Measurements from ENCODE around the gene TRIOBP. TPM values are rescaled to one million over a fixed set of nuclear protein-coding genes. Genes with fewer than 3 reads are reported as not detected.

TRIOBP gene
- total RNA-seq, 2 donors from 2014 or later: 74.7 to 82.2 TPM

DNA sequence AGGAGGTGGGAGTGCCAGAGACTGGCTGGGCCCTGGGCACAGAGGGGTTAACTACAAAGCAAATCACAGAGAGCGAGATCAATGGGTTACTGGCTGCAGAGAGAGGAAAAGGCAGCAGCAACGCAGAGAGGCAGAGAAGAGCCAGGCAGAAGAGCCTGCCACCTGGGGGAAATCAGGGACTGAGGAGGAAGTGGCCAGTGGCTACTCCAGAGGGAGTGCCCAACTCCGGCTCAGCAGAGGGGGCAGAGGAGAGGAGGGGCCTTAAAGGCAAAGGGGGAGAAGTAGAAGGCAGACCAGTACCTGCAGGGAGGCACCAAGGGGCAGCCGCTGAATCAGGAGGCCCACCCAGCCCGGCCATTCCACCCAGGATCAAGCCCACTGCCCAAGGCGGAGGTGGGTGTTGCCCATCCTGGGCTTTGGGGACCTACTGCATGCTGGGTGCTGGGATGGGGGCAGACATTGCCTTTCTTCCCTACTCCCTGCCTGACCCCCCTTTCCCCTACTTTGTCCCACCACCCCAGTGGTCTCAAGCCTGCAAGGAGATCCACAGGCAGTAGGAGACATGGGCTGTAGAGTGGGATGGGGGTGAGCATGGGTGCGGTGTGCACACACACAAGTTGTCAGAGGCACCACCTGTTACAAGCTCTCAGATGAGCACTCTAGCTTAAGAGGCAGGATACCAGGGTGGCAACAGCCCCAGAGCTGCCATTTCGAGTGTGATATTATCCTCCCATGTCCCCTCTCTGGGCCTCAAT, 125.4 kb downstream of the TRIOBP start:
- no peak overlapping the region for H3K9ac ChIP-seq (ENCODE audit: extremely low read depth, low read length, poor library complexity, severe bottlenecking)
- Mint-ChIP-seq H3K4me3 (no peak overlapping the region), H3K36me3 (ENCODE audit: low read depth) (peaks cover 3% of the 10 kb centered on the region), H3K27me3 (ENCODE audit: insufficient read depth) (peaks cover 57% of the 10 kb centered on the region), H3K9me3 (no peaks in the 10 kb centered on the region), H3K4me1 (peaks cover 7% of the 10 kb centered on the region), H3K27ac (no peak overlapping the region)
- peak; percentile 79 for DNase-seq
- no peaks in the 10 kb centered on the region for H3K36me3 ChIP-seq (ENCODE audit: control insufficient read depth, insufficient read depth, low read length)
- no peaks in the 10 kb centered on the region for H3K4me1 ChIP-seq (ENCODE audit: control insufficient read depth, insufficient read depth, low read length)
- WGBS, 2 experiments (ENCODE audit: insufficient coverage in 1 of 2, insufficient read length in 1 of 2): 39 to 57% methylated on average over 6 to 8 of the region's 8 CpGs
- H3K27ac ChIP-seq (ENCODE audit: low read depth, low read length): no peak overlapping the region
- TF ChIP-seq, protein P1, sequence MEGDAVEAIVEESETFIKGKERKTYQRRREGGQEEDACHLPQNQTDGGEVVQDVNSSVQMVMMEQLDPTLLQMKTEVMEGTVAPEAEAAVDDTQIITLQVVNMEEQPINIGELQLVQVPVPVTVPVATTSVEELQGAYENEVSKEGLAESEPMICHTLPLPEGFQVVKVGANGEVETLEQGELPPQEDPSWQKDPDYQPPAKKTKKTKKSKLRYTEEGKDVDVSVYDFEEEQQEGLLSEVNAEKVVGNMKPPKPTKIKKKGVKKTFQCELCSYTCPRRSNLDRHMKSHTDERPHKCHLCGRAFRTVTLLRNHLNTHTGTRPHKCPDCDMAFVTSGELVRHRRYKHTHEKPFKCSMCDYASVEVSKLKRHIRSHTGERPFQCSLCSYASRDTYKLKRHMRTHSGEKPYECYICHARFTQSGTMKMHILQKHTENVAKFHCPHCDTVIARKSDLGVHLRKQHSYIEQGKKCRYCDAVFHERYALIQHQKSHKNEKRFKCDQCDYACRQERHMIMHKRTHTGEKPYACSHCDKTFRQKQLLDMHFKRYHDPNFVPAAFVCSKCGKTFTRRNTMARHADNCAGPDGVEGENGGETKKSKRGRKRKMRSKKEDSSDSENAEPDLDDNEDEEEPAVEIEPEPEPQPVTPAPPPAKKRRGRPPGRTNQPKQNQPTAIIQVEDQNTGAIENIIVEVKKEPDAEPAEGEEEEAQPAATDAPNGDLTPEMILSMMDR (conservative IDR thresholded peaks at IDR 0.05): peak; percentile 45
- peaks cover 53% of the 10 kb centered on the region for H3K27me3 ChIP-seq (ENCODE audit: control insufficient read depth, insufficient read depth, low read length, poor library complexity, severe bottlenecking)
- no peak overlapping the region for H3K4me3 ChIP-seq (ENCODE audit: low read length)
- H3K9me3 ChIP-seq (ENCODE audit: control insufficient read depth, low read length): no peaks in the 10 kb centered on the region

DNA sequence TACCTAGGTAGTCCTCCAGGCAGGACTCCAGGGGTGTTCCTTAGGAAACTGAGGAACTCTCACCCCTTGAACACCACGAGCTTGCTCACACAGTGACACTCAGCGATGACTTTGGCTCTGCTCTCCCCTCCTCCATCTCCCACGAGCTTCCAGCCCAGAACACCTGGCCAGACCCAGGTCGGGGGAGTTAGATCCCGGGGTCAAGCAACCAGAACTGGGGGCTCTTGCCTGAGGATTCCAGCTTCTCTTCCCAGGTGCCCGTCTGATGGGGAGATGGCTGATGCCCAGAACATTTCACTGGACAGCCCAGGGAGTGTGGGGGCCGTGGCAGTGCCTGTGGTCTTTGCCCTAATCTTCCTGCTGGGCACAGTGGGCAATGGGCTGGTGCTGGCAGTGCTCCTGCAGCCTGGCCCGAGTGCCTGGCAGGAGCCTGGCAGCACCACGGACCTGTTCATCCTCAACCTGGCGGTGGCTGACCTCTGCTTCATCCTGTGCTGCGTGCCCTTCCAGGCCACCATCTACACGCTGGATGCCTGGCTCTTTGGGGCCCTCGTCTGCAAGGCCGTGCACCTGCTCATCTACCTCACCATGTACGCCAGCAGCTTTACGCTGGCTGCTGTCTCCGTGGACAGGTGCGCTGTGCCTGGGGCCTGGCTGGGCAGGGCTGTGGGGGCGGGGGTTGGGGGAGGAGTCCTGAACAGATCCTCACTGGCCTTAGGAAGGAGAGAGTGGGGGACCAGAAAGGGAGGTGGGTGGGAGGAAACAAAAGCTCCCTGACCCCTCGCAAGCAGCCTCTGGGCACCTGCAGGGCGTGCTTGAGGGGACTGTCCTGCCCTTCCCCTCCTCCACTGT, 126.5 kb downstream of the TRIOBP start, which contains the start of gene GALR3:
Gene GALR3, plus strand, starts transcription at position 249 of the 852 bp plus-strand sequence. Its CDS starts 25 bp downstream, at position 274.
- Histone ChIP-seq H3K4me3 (ENCODE audit: low read length) (peak within 1 kb of the TSS; percentile 61), H3K4me1 (ENCODE audit: control insufficient read depth, insufficient read depth, low read length) (no peaks in the 10 kb centered on the region), H3K36me3 (ENCODE audit: control insufficient read depth, insufficient read depth, low read length) (no peaks in the 10 kb centered on the region), H3K9me3 (ENCODE audit: control insufficient read depth, low read length) (no peaks in the 10 kb centered on the region), H3K27me3 (ENCODE audit: control insufficient read depth, insufficient read depth, low read length, poor library complexity, severe bottlenecking) (peaks cover 53% of the 10 kb centered on the region), H3K27ac (ENCODE audit: low read depth, low read length) (no peak within 1 kb of the TSS), H3K9ac (ENCODE audit: extremely low read depth, low read length, poor library complexity, severe bottlenecking) (no peak within 1 kb of the TSS)
- DNase-seq: no peak
- TF ChIP-seq, protein P1 (conservative IDR thresholded peaks at IDR 0.05): no peak
- no peaks in the 10 kb centered on the region for H3K9me3 Mint-ChIP-seq
- peaks cover 3% of the 10 kb centered on the region for H3K36me3 Mint-ChIP-seq (ENCODE audit: low read depth)
- WGBS, 2 experiments (ENCODE audit: insufficient coverage in 1 of 2, insufficient read length in 1 of 2): 79 to 83% methylated on average over 12 to 20 of the region's 21 CpGs
- H3K27ac Mint-ChIP-seq: no peak within 1 kb of the TSS
- H3K4me1 Mint-ChIP-seq: peaks cover 7% of the 10 kb centered on the region
- peak within 1 kb of the TSS; percentile 42 for H3K4me3 Mint-ChIP-seq
- peaks cover 57% of the 10 kb centered on the region for H3K27me3 Mint-ChIP-seq (ENCODE audit: insufficient read depth)

DNA sequence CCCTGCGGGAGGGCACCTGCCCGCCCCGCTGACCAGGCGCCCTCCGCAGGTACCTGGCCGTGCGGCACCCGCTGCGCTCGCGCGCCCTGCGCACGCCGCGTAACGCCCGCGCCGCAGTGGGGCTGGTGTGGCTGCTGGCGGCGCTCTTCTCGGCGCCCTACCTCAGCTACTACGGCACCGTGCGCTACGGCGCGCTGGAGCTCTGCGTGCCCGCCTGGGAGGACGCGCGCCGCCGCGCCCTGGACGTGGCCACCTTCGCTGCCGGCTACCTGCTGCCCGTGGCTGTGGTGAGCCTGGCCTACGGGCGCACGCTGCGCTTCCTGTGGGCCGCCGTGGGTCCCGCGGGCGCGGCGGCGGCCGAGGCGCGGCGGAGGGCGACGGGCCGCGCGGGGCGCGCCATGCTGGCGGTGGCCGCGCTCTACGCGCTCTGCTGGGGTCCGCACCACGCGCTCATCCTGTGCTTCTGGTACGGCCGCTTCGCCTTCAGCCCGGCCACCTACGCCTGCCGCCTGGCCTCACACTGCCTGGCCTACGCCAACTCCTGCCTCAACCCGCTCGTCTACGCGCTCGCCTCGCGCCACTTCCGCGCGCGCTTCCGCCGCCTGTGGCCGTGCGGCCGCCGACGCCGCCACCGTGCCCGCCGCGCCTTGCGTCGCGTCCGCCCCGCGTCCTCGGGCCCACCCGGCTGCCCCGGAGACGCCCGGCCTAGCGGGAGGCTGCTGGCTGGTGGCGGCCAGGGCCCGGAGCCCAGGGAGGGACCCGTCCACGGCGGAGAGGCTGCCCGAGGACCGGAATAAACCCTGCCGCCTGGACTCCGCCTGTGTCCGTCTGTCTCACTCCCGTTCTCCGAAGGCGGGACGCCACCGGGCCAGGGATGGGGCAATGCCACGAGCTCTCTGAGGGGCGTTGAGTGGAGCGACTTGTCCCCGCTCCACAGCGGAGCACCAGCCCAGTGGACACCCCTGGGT, 128.1 kb downstream of the TRIOBP start:
- H3K27ac ChIP-seq (ENCODE audit: low read depth, low read length): no peak overlapping the region
- no peak overlapping the region for H3K9ac ChIP-seq (ENCODE audit: extremely low read depth, low read length, poor library complexity, severe bottlenecking)
- H3K9me3 ChIP-seq (ENCODE audit: control insufficient read depth, low read length): no peaks in the 10 kb centered on the region
- WGBS, 2 experiments (ENCODE audit: insufficient coverage in 1 of 2, insufficient read length in 1 of 2): 16 to 25% methylated on average over 57 to 135 of the region's 135 CpGs
- Mint-ChIP-seq H3K36me3 (ENCODE audit: low read depth) (peaks cover 9% of the 10 kb centered on the region), H3K9me3 (no peaks in the 10 kb centered on the region), H3K27ac (no peak overlapping the region), H3K27me3 (ENCODE audit: insufficient read depth) (peaks cover 44% of the 10 kb centered on the region), H3K4me3 (peak overlapping the region; percentile 46), H3K4me1 (peaks cover 5% of the 10 kb centered on the region)
- no peaks in the 10 kb centered on the region for H3K36me3 ChIP-seq (ENCODE audit: control insufficient read depth, insufficient read depth, low read length)
- peak; percentile 82 for DNase-seq
- TF ChIP-seq, protein P1 (conservative IDR thresholded peaks at IDR 0.05): peak; percentile 54
- no peaks in the 10 kb centered on the region for H3K4me1 ChIP-seq (ENCODE audit: control insufficient read depth, insufficient read depth, low read length)
- peak overlapping the region; percentile 61 for H3K4me3 ChIP-seq (ENCODE audit: low read length)
- peaks cover 37% of the 10 kb centered on the region for H3K27me3 ChIP-seq (ENCODE audit: control insufficient read depth, insufficient read depth, low read length, poor library complexity, severe bottlenecking)

Measured in endodermal cell (in vitro differentiated cells).